KMS-11 (cell line): ENCODE results near the gene MYO18A.

Experiments used
- H2AFZ ChIP-seq: fragments of 200-600 bp; sonication (generic); 2 replicates; pipeline ENCODE4 v1.6.1; 2016; ENCODE audit warnings: antibody characterized with exemption, mixed run types, low read depth
- H3K27ac ChIP-seq: fragments of 200-600 bp; sonication (generic); 2 replicates; pipeline ENCODE4 v1.6.1; 2016; ENCODE audit warnings: mild to moderate bottlenecking, mixed run types
- H3K27me3 ChIP-seq: fragments of 200-600 bp; sonication (generic); 2 replicates; pipeline ENCODE4 v1.6.1; 2017; ENCODE audit warnings: mild to moderate bottlenecking, low read depth, mixed run types, moderate library complexity; ENCODE audit not compliant: insufficient read depth
- H3K36me3 ChIP-seq: fragments of 200-600 bp; sonication (generic); 2 replicates; pipeline ENCODE4 v1.6.1; 2017; ENCODE audit warnings: mild to moderate bottlenecking, mixed run types; ENCODE audit not compliant: insufficient read depth
- H3K4me1 ChIP-seq: fragments of 200-600 bp; sonication (generic); 2 replicates; pipeline ENCODE4 v1.6.1; 2016; ENCODE audit warnings: mild to moderate bottlenecking, low read depth, mixed run types; ENCODE audit not compliant: poor library complexity, severe bottlenecking
- H3K4me2 ChIP-seq: fragments of 200-600 bp; sonication (generic); 2 replicates; pipeline ENCODE4 v1.7.0; 2016; ENCODE audit warnings: mild to moderate bottlenecking, mixed run types
- H3K4me3 ChIP-seq: fragments of 200-600 bp; sonication (generic); IDR thresholded peaks from 2 replicates; pipeline ENCODE4 v1.6.1; 2017; ENCODE audit warnings: low read depth, low read length, mixed read lengths; ENCODE audit not compliant: insufficient read depth
- H3K79me2 ChIP-seq: fragments of 200-600 bp; sonication (generic); 2 replicates; pipeline ENCODE4 v1.6.1; 2016; ENCODE audit warnings: low read depth, mixed run types; ENCODE audit not compliant: insufficient read depth
- H3K9ac ChIP-seq: fragments of 200-600 bp; sonication (generic); 2 replicates; pipeline ENCODE4 v1.6.1; 2016; ENCODE audit warnings: mild to moderate bottlenecking, mixed run types
- H4K20me1 ChIP-seq: fragments of 200-600 bp; sonication (generic); 2 replicates; pipeline ENCODE4 v1.6.1; 2016; ENCODE audit warnings: mild to moderate bottlenecking, mixed run types; ENCODE audit not compliant: insufficient read depth
- CTCF ChIP-seq: fragments of 200-600 bp; sonication (generic); conservative IDR thresholded peaks from 2 replicates; pipeline ENCODE4 v1.6.1; 2017; ENCODE audit warnings: low read depth, mild to moderate bottlenecking, antibody characterized with exemption, low read length, moderate library complexity, mixed read lengths

The MYO18A gene

GRCh38 chr17:29058391-29058790 lies 121.8 kb downstream of the MYO18A start:
- Histone ChIP-seq H3K27ac (no peak overlapping the region), H3K4me3 (no peak overlapping the region), H2AFZ (no peak overlapping the region), H3K79me2 (no peaks in the 10 kb centered on the region), H3K9ac (no peak overlapping the region), H3K27me3 (0 out of 2 replicates have a peak, but pooled peaks cover 3% of the 10 kb centered on the region), H3K4me2 (no peak overlapping the region), H4K20me1 (no peaks in the 10 kb centered on the region), H3K36me3 (no peaks in the 10 kb centered on the region), H3K4me1 (no peaks in the 10 kb centered on the region)
- TF ChIP-seq CTCF = no peak

GRCh38 chr17:29057361-29057760 lies 122.8 kb downstream of the MYO18A start:
- H3K9ac ChIP-seq = no peak overlapping the region
- H2AFZ ChIP-seq = no peak overlapping the region
- H4K20me1 ChIP-seq = no peaks in the 10 kb centered on the region
- H3K36me3 ChIP-seq = no peaks in the 10 kb centered on the region
- H3K27ac ChIP-seq = no peak overlapping the region
- H3K4me1 ChIP-seq = no peaks in the 10 kb centered on the region
- no peak for TF ChIP-seq CTCF
- 0 out of 2 replicates have a peak, but pooled peaks cover 3% of the 10 kb centered on the region for H3K27me3 ChIP-seq
- no peak overlapping the region for H3K4me2 ChIP-seq
- H3K79me2 ChIP-seq = no peaks in the 10 kb centered on the region
- no peak overlapping the region for H3K4me3 ChIP-seq

GRCh38 chr17:29054835-29055234 lies 125.4 kb downstream of the MYO18A start:
- no peak overlapping the region for H3K9ac ChIP-seq
- H2AFZ ChIP-seq = no peak overlapping the region
- no peaks in the 10 kb centered on the region for H3K4me1 ChIP-seq
- no peak overlapping the region for H3K4me2 ChIP-seq
- no peaks in the 10 kb centered on the region for H3K79me2 ChIP-seq
- 0 out of 2 replicates have a peak, but pooled peaks cover 3% of the 10 kb centered on the region for H3K27me3 ChIP-seq
- H3K27ac ChIP-seq = no peak overlapping the region
- no peak overlapping the region for H3K4me3 ChIP-seq
- H3K36me3 ChIP-seq = no peaks in the 10 kb centered on the region
- no peaks in the 10 kb centered on the region for H4K20me1 ChIP-seq
- no peak for TF ChIP-seq CTCF

GRCh38 chr17:29051731-29052130 lies 128.5 kb downstream of the MYO18A start:
- Histone ChIP-seq H4K20me1 (no peaks in the 10 kb centered on the region), H3K27ac (no peak overlapping the region), H3K36me3 (no peaks in the 10 kb centered on the region), H3K4me1 (no peaks in the 10 kb centered on the region), H3K9ac (no peak overlapping the region), H3K79me2 (no peaks in the 10 kb centered on the region), H3K4me3 (no peak overlapping the region), H3K4me2 (no peak overlapping the region), H3K27me3 (0 out of 2 replicates have a peak, but pooled peaks cover 3% of the 10 kb centered on the region), H2AFZ (no peak overlapping the region)
- TF ChIP-seq CTCF = no peak
